Stimulated activated CD8-positive, alpha-beta memory T cell treated with anti-CD3 and anti-CD28 coated beads, Interleukin-12 subunit alpha, Interleukin-12 subunit beta, amount 100 ng/mL, for 4 hours (primary cell): ENCODE results near the gene TICAM2.

ENCODE experiments used
- DNase-seq: peaks from one replicate; pipeline ENCODE4 v3.0.0-alpha.2; 2020; ENCODE audit warnings: low read depth

The TICAM2 gene

GRCh38 chr5:115605436-115605835, 3.2 kb upstream of the TICAM2 start:
- DNase-seq, result no peak

DNA sequence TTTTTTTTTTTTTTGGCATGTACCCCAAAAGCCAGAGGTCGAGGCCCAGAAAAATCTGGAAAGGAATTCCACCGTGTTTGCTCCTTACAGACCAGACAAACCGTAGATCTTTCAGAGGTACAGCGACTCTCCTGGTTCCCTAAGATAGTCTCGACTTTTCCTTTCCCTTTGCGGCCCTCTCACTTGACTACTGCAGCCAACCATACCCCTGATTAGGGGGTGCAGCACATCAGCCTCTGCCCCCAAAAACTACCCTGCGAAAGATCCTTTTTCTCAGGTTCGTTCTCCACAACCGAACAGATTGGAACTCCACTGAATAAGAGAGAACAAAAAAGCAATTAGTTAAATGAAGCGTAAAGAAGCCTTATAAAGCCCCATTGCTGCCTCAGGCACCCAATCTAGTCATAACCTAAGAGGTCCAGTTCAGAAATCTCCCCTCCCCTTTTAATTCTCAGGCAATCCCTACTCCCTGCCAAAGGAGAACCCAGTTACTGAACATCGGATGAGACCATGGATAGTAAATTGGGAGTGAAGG, 379 bp upstream of the TICAM2 start:
- DNase-seq, result no peak

DNA sequence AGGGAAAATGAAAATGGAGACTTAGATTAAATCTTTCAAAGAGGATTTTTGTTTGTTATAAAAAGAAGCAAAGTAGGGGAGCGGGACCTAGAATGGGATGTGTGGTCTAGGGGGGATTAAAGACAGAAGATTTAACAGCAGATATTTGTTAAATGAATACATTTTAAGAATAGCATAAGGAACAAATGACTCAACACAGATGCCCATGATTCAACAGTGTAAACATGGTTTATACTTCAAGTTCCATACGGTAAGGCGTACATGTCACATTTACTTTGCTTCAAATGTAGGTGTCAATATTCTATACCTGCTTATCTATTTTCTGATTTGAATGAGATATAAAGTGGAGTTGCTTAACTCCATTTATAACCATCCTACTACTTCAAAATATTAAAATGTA, 1.5 kb downstream of the TICAM2 start:
- no peak for DNase-seq

DNA sequence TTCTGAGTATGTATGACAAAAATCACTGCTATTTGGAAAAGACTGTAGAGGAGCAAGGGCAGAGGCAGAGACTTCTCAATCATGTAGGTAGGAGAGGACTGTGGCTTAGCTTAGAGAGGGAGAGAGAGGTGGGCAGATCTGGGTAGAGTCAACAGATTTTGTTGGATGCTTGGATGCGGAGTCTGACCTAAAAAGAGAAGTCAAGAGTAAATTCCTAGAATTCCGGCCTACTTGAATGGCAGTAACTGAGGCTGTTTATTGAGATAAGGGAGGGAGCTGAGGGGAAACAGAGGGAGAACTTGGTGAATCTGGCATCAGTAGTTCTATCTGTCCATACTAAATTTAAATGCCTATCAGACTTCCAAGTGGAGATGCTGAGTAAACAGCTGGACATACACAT, 2.4 kb downstream of the TICAM2 start:
- DNase-seq, result no peak

DNA sequence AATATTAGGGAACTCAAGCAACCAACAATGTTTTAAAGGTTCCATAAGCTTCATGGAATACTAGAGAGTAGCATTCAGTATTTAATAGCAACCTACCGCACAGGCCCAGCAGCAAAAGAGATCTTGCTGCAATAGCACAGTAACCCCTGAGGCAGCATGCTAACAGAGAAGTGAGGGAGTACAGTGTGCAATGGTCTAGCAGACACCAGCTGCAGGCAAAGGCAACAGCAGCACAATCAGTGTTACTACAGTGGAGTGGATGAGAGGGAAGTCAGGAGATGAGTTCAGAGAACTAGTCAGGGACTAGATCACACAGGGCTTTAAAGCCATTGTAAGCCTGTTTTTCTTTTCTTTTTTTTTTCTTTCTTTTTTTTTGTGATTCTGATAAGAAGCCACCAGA, 2.8 kb downstream of the TICAM2 start:
- DNase-seq, result no peak

DNA sequence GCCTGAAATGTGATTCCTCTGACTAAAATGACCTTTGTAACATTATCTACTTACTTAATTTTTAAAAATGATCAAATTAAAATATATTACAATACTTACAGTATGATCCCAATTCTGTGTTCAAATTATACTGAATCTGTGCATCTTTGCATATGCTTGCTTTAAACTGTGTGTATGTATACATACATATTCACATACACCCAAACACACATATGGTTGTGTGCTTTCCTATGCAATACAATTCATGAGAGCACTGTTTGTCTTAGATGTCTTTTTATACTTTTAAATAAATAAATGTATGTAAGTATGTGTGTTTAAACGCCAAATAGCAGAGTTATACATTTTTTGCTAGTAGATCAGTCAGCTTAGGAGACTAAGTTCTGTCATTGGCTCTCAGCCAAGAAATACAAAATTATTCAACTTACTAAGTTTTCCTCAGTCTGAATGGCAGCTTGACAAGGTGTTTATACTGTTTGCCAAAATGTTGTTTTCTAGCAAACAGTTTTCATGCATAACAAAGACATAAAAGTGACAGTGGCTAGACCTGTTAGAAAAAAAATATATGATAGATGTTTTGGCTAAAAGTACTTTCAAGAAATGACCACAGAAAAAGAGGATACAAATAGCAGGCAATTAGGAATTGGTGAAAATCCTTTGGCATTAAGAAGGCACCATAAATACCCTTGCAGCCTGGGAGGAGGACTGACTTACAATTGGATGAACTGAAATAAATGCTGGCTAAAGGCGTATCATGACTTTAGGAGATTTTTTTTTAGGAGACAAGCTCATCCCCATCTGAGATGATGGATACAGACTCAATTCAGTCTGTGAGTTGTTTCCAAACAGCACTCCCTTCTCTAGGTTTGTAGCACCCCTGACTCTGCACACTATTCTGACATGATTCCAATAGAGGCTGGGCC, 7.9 kb downstream of the TICAM2 start:
- no peak for DNase-seq

GRCh38 chr5:115589043-115589442, 13.2 kb downstream of the TICAM2 start:
- DNase-seq, result no peak

- no peak for DNase-seq
These were observed 13.6 kb downstream of the TICAM2 start for GRCh38 chr5:115588640-115589039.

- no peak for DNase-seq
These were observed 15.6 kb downstream of the TICAM2 start for GRCh38 chr5:115586525-115587146.

GRCh38 chr5:115585265-115585664, 17.0 kb downstream of the TICAM2 start:
- DNase-seq, result no peak

DNA sequence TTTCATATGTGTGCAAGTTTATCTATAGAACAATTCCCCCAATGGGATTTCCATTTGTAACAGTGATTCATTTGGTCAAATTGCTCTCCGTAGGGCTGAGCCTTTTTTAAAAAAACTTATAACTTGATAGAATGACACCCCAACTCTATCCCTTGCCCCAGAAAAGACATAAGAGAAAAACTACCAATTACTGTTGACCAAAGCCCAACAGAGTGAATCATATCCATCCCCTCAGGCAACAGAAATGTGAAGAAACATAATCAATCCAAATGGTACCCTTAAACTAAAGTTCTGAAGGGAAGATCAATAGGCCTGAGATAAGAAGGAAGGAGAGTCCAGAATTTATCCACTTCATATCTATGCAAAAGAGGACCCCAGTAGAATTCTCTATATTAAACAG, 17.8 kb downstream of the TICAM2 start:
- no peak for DNase-seq

GRCh38 chr5:115583474-115583873, 18.8 kb downstream of the TICAM2 start:
- DNase-seq, result no peak

GRCh38 chr5:115580941-115581340, 21.3 kb downstream of the TICAM2 start:
- no peak for DNase-seq

- DNase-seq, result no peak
These were observed 22.5 kb downstream of the TICAM2 start for GRCh38 chr5:115579747-115580173.

DNA sequence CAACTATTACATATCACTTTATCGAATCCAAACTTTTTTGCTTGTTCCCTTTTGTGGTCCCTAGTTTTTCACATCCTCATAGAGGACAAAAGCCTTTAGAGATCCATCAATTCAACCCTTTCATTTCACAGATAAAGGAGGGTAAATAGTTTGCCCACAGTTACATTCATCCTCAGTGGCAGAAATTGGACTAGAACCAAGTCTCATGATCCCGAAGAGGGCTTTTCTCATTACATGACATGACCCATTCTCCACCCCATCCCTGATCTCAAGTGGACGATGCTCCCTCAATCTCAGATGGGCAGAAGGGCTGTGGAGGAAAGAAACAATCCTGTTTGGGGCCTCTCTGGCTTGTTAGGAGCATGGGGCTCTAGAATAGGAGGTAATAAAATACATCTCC, 23.1 kb downstream of the TICAM2 start:
- no peak for DNase-seq

DNA sequence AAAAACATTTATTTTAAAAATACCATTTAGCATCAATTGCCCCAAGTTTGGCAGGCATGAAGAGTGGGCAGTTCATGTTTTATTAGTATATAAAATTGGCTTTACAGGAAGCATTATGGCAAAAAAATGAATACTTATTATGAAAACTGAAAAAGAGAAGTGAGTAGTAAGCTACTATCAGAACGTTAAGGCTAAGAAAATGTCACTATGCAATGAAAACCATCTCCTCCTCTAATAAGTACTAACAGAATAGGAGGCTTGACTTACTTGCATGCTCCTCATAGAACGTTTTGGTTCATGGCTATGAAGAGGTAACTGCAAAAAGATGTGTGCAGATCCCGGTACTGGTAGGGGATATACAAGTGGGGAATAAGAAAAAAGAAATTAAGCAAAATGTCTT, 23.6 kb downstream of the TICAM2 start:
- no peak for DNase-seq

GRCh38 chr5:115577741-115578140, 24.5 kb downstream of the TICAM2 start:
- no peak for DNase-seq

DNA sequence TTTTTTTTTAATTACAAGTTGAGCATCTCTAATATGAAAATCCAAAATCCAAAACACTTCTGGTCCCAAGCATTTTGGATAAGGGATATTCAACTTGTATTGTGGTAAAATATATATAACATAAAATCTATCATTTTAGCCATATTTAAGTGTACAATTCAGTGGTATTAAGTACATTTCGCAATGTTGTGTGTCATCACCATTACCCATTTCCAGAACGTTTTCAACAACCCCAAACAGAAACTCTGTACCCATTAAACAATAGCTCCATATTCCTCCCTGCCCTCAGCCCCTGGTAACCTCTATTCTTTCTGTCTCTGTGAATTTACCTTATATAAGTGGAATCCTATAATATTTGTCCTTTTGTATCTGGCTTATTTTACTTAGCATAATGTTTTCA, 24.9 kb downstream of the TICAM2 start:
- DNase-seq, result no peak

GRCh38 chr5:115575167-115576070, 26.9 kb downstream of the TICAM2 start:
- DNase-seq, result no peak

DNA sequence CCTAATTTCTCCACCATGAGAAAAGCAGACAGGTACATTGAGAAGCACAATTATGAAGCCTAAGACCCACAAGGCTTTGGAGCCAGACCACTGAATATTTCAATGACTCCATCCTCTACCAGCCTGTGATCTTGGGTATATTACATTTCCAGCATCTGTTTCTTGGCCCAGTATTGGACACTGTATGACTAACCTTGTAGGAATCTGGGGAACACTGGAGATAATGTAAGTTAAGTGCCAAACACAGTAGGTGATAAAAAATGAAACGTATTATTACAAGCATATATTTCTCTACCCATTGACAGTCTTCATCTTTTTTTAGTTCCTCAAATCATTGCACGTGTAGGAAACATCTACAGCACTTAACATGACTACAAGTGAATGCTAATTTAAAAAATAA, 29.1 kb downstream of the TICAM2 start:
- DNase-seq, result no peak

DNA sequence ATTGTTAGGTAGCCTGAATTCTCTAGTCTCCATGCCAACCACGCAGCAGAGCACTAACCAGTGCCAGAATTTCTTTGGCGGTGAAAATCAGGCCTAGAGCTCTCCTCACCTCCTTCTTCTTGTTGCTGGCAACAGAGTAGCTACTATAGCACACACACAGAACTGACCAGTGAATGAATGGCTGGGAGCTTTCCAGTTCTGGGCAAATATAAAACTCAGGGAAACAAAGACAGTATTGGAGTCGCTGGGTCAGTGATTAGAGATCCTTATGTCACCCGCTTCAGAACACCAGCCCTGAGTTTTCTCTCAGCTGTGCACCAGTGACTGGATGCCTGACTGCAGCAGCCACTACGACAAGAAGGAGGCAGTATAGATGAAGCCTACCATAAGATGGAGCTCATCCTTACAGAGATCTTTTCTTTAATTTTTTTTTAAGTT, 30.8 kb downstream of the TICAM2 start:
- DNase-seq, result no peak

GRCh38 chr5:115568668-115569067, 33.6 kb downstream of the TICAM2 start:
- no peak for DNase-seq
